K562 (cell line): ENCODE measurements around the gene ATF3. TPM values are rescaled to one million over a fixed set of nuclear protein-coding genes. Genes with fewer than 3 reads are reported as not detected.

Experiments
- CTBP1 ChIP-seq: fragments of 450-650 bp; IDR thresholded peaks from 2 replicates; pipeline ENCODE4 v1.6.1; 2016; ENCODE audit warnings: borderline replicate concordance
- KLF6 ChIP-seq: fragments of 250-450 bp; sonication (Bioruptor Pico); IDR thresholded peaks from 2 replicates; pipeline ENCODE4 v1.4.0; 2020; ENCODE audit warnings: mild to moderate bottlenecking, moderate library complexity, borderline replicate concordance
- RAD21 ChIP-seq, 2 experiments: fragments of 250-450 bp in 1 of 2; fragments of 450-650 bp in 1 of 2; sonication (Bioruptor Pico) in 1 of 2; formaldehyde crosslinking in 1 of 2; IDR thresholded peaks in 1 of 2; conservative IDR thresholded peaks in 1 of 2; 2 replicates each; pipeline versions ENCODE4 v1.4.0 to v1.8.0; 2020 to 2022; ENCODE audit warnings: mild to moderate bottlenecking in 2 of 2, moderate library complexity in 1 of 2
- RBM22 ChIP-seq: fragments of 200-400 bp; formaldehyde crosslinking; IDR thresholded peaks from 2 replicates; pipeline ENCODE4 v1.6.1; 2018; ENCODE audit warnings: low read length, low read depth; ENCODE audit not compliant: poor library complexity, severe bottlenecking
- SNAPC5 ChIP-seq: fragments of 250-450 bp; sonication (Bioruptor Pico); IDR thresholded peaks from 2 replicates; pipeline ENCODE4 v1.8.0; 2021; ENCODE audit warnings: moderate library complexity, mild to moderate bottlenecking, inconsistent platforms
- TSHZ1 ChIP-seq: fragments of 250-450 bp; sonication (Bioruptor Pico); IDR thresholded peaks from 2 replicates; pipeline ENCODE4 v1.4.0; 2020; ENCODE audit warnings: mild to moderate bottlenecking, moderate library complexity
- ZKSCAN8 ChIP-seq: fragments of 200-800 bp; sonication (Bioruptor generic); IDR thresholded peaks from 2 replicates; pipeline ENCODE4 v1.6.1; 2016; ENCODE audit warnings: missing genetic modification characterization, missing compliant biosample characterization
- ZNF184 ChIP-seq: sonication (generic); formaldehyde crosslinking; IDR thresholded peaks from 2 replicates; pipeline ENCODE4 v1.5.0; 2020; ENCODE audit warnings: missing genetic modification reagents
- ZNF253 ChIP-seq: fragments of 250-450 bp; sonication (Bioruptor Pico); conservative IDR thresholded peaks from 2 replicates; pipeline ENCODE4 v1.6.1; 2021; ENCODE audit warnings: mild to moderate bottlenecking
- ZNF407 ChIP-seq: fragments of 450-650 bp; IDR thresholded peaks from 2 replicates; pipeline ENCODE4 v1.6.1; 2016; ENCODE audit warnings: low read depth
- ZNF444 ChIP-seq: fragments of 250-450 bp; sonication (Bioruptor Pico); IDR thresholded peaks from 2 replicates; pipeline ENCODE4 v1.4.0; 2020; ENCODE audit warnings: mild to moderate bottlenecking, moderate library complexity
- ZSCAN29 ChIP-seq: fragments of 450-650 bp; IDR thresholded peaks from 2 replicates; pipeline ENCODE4 v1.6.1; 2017
- polyA plus RNA-seq, 8 experiments: library from polyadenylated mRNA; depleted of rRNA in 4 of 8; stranded (reverse) in 5 of 8; unstranded in 3 of 8; fragments of >200 nt; fragmentation: Nextera tagmentation in 2 of 8; fragmentation: Illumina TruSeq in 1 of 8; extraction: Ambion mirVana in 2 of 8; extraction: Trizol in 1 of 8; gene quantifications; 2 replicates each; pipeline versions ENCODE4 v1.2.1 to v1.2.3, GENCODE V29; 2011 to 2014; ENCODE audit warnings: inconsistent platforms in 1 of 8, missing spikeins in 1 of 8
- total RNA-seq, 7 experiments: library from RNA; depleted of rRNA in 6 of 7; stranded (reverse); fragments of >200 nt in 6 of 7; fragmentation: Illumina TruSeq in 2 of 7; extraction: Trizol in 2 of 7; gene quantifications; 2 replicates each; pipeline versions ENCODE4 v1.2.1 to v1.2.3, GENCODE V29; 2011 to 2021; ENCODE audit warnings: low replicate concordance in 1 of 7
- TF ChIP-seq, protein P1 (sequence below): fragments of 250-450 bp; sonication (Bioruptor Pico); IDR thresholded peaks from 2 replicates; pipeline ENCODE4 v1.8.0; 2022; ENCODE audit warnings: inconsistent platforms, mild to moderate bottlenecking, moderate library complexity, borderline replicate concordance

ATF3 gene
- total and polyA plus RNA-seq, 9 of the 15 experiments (the other 6 are each of a cell fraction or from before 2014, with no cell fraction given), result 3.5 to 28.2 (median 19.8) TPM

DNA sequence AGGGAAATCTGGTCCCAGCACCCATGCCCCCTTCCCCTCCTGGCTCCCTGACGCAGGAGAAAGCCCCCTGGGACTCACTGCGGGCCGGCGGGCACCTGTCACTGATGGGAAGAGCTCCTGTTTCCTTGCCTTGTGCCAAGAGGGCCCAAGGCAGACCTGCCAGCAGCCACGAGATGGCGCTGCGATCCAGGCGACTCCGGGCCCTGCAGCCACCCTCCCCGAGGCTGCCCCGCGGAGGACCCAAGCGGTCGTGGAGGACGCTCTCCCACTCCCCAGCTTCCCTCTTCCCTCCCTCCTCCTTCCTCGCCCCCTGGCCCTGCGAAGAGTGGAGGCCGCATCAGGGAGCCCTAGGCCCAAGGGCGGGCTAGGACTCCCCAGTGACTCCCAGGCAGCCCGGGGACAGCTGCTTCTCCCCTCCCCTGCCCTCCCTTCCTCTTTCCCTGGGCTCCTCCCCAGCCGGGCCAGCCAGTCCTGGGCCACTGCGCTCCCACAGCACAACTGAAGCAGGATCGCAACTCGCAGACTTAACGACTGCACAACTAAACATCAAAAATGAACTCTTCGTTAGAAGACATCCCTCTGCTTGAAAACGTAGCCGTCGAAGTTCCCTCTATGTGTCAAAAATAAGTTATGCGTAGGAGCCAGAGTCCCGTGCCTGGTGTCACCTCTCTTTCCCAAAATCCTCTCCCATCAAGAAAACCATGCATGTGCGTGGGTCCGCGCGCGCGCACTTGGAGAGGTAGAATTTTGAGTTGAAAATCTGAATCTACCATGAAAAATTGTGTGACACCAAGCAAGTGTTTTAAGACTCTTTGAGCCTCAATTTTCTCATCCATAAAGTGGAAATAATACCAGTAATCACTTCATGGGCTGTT lies 56.9 kb downstream of the ATF3 start (continued):
- no peak for TF ChIP-seq ZNF407
- TF ChIP-seq ZNF184 (CRISPR knock-in tag), result no peak
- no peak for TF ChIP-seq ZNF253 (CRISPR knock-in tag)
- TF ChIP-seq SNAPC5 (CRISPR knock-in tag), result no peak
- TF ChIP-seq RBM22, result no peak
- no peak for TF ChIP-seq TSHZ1
- no peak for TF ChIP-seq ZNF444 (CRISPR knock-in tag)
- TF ChIP-seq KLF6, result 0 out of 2 replicates have a peak, but pooled peaks have one; percentile 9
- peak; percentile 97 to 98 for TF ChIP-seq RAD21 (CRISPR knock-in tag; conservative IDR thresholded peaks at IDR 0.05 in 1 of 2, IDR thresholded peaks at IDR 0.05 in 1 of 2)
- TF ChIP-seq CTBP1, result peak; percentile 92
- TF ChIP-seq, protein P1, sequence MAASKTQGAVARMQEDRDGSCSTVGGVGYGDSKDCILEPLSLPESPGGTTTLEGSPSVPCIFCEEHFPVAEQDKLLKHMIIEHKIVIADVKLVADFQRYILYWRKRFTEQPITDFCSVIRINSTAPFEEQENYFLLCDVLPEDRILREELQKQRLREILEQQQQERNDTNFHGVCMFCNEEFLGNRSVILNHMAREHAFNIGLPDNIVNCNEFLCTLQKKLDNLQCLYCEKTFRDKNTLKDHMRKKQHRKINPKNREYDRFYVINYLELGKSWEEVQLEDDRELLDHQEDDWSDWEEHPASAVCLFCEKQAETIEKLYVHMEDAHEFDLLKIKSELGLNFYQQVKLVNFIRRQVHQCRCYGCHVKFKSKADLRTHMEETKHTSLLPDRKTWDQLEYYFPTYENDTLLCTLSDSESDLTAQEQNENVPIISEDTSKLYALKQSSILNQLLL (CRISPR knock-in tag), result no peak
- no peak for TF ChIP-seq ZKSCAN8 (CRISPR knock-in tag)
- no peak for TF ChIP-seq ZSCAN29
